CD14-positive monocyte (primary cell): ENCODE data around the gene GOLGA5. TPM values are rescaled to one million over a fixed set of nuclear protein-coding genes. Genes with fewer than 3 reads are reported as not detected.

Experiments
- DNase-seq, 3 donors: peaks; one replicate each; pipeline ENCODE4 v3.0.0-alpha.2; 2011 to 2022
- H2AFZ ChIP-seq: 2 replicates; pipeline ENCODE4 v1.6.0; 2012; ENCODE audit warnings: mild to moderate bottlenecking, low read depth, low read length, inconsistent platforms; ENCODE audit not compliant: insufficient read depth, poor library complexity, severe bottlenecking
- H3K27ac ChIP-seq, 2 donors: 1 replicate in 1 of 2; 2 replicates in 1 of 2; pipeline ENCODE4 v1.5.1; 2012 to 2013; ENCODE audit warnings: low read length in 2 of 2, control low read depth in 1 of 2, inconsistent platforms in 1 of 2, low read depth in 1 of 2, mild to moderate bottlenecking in 1 of 2
- H3K27me3 ChIP-seq, 2 donors: one replicate each; pipeline versions ENCODE4 v1.6.0 to v1.6.1; 2011 to 2013; ENCODE audit warnings: low read length in 2 of 2; ENCODE audit not compliant: control insufficient read depth in 2 of 2, insufficient read depth in 2 of 2
- H3K36me3 ChIP-seq, 2 donors: replicated peaks in 1 of 2; 1 replicate in 1 of 2; 2 replicates in 1 of 2; pipeline versions ENCODE4 v1.5.1 to v1.6.1; 2012 to 2013; ENCODE audit warnings: low read length in 2 of 2, control low read depth in 1 of 2, inconsistent platforms in 1 of 2, mild to moderate bottlenecking in 1 of 2; ENCODE audit not compliant: insufficient read depth in 2 of 2, control insufficient read depth in 1 of 2
- H3K4me1 ChIP-seq, 2 donors: 1 replicate in 1 of 2; 2 replicates in 1 of 2; pipeline versions ENCODE4 v1.5.1 to v1.6.1; 2012 to 2013; ENCODE audit warnings: low read length in 2 of 2, control low read depth in 1 of 2, inconsistent platforms in 1 of 2, mild to moderate bottlenecking in 1 of 2, moderate library complexity in 1 of 2; ENCODE audit not compliant: insufficient read depth in 2 of 2, control insufficient read depth in 1 of 2
- H3K4me2 ChIP-seq: replicated peaks from 2 replicates; pipeline ENCODE3; 2012; ENCODE audit warnings: low read length, moderate library complexity, mild to moderate bottlenecking; ENCODE audit not compliant: poor library complexity, severe bottlenecking; ENCODE audit errors: extremely low read depth
- H3K4me3 ChIP-seq, 3 experiments: fragments of 200-600 bp in 1 of 3; sonication (generic) in 1 of 3; replicated peaks in 1 of 3; 1 replicate in 2 of 3; 2 replicates in 1 of 3; pipeline ENCODE4 v1.5.1; 2011 to 2013; ENCODE audit warnings: low read length in 3 of 3, mild to moderate bottlenecking in 3 of 3, control low read depth in 2 of 3, low read depth in 2 of 3, inconsistent platforms in 1 of 3, moderate library complexity in 1 of 3
- H3K79me2 ChIP-seq: 2 replicates; pipeline ENCODE4 v1.6.0; 2012; ENCODE audit warnings: mild to moderate bottlenecking, control low read depth, inconsistent platforms, low read length, moderate library complexity; ENCODE audit not compliant: insufficient read depth
- H3K9ac ChIP-seq: 2 replicates; pipeline ENCODE4 v1.6.0; 2017; ENCODE audit warnings: low read length, mild to moderate bottlenecking; ENCODE audit not compliant: insufficient read depth, poor library complexity, severe bottlenecking
- H3K9me3 ChIP-seq, 2 donors: replicated peaks in 1 of 2; 1 replicate in 1 of 2; 2 replicates in 1 of 2; pipeline versions ENCODE4 v1.5.1 to v1.6.1; 2012 to 2013; ENCODE audit warnings: low read length in 2 of 2, control low read depth in 1 of 2; ENCODE audit not compliant: control insufficient read depth in 1 of 2, insufficient read depth in 1 of 2
- H4K20me1 ChIP-seq: 2 replicates; pipeline ENCODE4 v1.6.0; 2012; ENCODE audit warnings: mild to moderate bottlenecking, low read length, control low read depth, moderate library complexity; ENCODE audit not compliant: insufficient read depth
- H3K27ac Mint-ChIP-seq, 7 donors: one replicate each; pipeline ENCODE4 v1.8.0; 2020; ENCODE audit warnings: mild to moderate bottlenecking in 7 of 7, mixed read lengths in 7 of 7, moderate library complexity in 6 of 7, inconsistent platforms in 2 of 7
- H3K27me3 Mint-ChIP-seq, 3 donors: one replicate each; pipeline ENCODE4 v1.8.0; 2021 to 2022; ENCODE audit warnings: low read depth in 3 of 3, mild to moderate bottlenecking in 3 of 3, mixed read lengths in 3 of 3, moderate library complexity in 3 of 3, inconsistent platforms in 1 of 3
- H3K36me3 Mint-ChIP-seq, 2 donors: one replicate each; pipeline ENCODE4 v1.8.0; 2020; ENCODE audit warnings: mixed read lengths in 2 of 2, inconsistent platforms in 1 of 2, mild to moderate bottlenecking in 1 of 2
- H3K4me1 Mint-ChIP-seq: one replicate; pipeline ENCODE4 v1.8.0; 2020; ENCODE audit warnings: mild to moderate bottlenecking, mixed read lengths
- H3K4me3 Mint-ChIP-seq, 2 donors: one replicate each; pipeline ENCODE4 v1.8.0; 2020; ENCODE audit warnings: mild to moderate bottlenecking in 2 of 2, mixed read lengths in 2 of 2, moderate library complexity in 1 of 2
- H3K9me3 Mint-ChIP-seq, 7 donors: one replicate each; pipeline ENCODE4 v1.8.0; 2020 to 2022; ENCODE audit warnings: mixed read lengths in 7 of 7, mild to moderate bottlenecking in 6 of 7, moderate library complexity in 6 of 7, inconsistent platforms in 2 of 7
- WGBS: methylation state at CpG from one replicate; pipeline ENCODE4 v1.1.5; 2013; ENCODE audit warnings: missing lambda C conversion rate; ENCODE audit not compliant: insufficient coverage; 5-methylcytosine and 5-hydroxymethylcytosine counted together
- intact Hi-C, 2 donors: fragments of 100-400 bp; cut with micrococcal nuclease; formaldehyde crosslinking; loops; one replicate each; pipeline versions ENCODE4 v1.15.0 to v1.15.1; 2023
- polyA plus RNA-seq, 3 donors: library from polyadenylated mRNA; depleted of rRNA in 1 of 3; unstranded in 2 of 3; stranded (reverse) in 1 of 3; fragments of 300-500 nt in 2 of 3; fragments of >200 nt in 1 of 3; fragmentation: Illumina TruSeq in 2 of 3; gene quantifications; 1 replicate in 2 of 3; 2 replicates in 1 of 3; pipeline ENCODE4 v1.2.3, GENCODE V29; 2012 to 2021
- TF ChIP-seq, protein P1 (sequence below): fragments of 200-600 bp; IDR thresholded peaks from one replicate; pipeline ENCODE4 v1.8.0; 2022; ENCODE audit warnings: antibody characterized with exemption, mild to moderate bottlenecking

GOLGA5 gene
- polyA plus RNA-seq, 3 donors = 12.4 to 19.0 (median 16.3) TPM

DNA sequence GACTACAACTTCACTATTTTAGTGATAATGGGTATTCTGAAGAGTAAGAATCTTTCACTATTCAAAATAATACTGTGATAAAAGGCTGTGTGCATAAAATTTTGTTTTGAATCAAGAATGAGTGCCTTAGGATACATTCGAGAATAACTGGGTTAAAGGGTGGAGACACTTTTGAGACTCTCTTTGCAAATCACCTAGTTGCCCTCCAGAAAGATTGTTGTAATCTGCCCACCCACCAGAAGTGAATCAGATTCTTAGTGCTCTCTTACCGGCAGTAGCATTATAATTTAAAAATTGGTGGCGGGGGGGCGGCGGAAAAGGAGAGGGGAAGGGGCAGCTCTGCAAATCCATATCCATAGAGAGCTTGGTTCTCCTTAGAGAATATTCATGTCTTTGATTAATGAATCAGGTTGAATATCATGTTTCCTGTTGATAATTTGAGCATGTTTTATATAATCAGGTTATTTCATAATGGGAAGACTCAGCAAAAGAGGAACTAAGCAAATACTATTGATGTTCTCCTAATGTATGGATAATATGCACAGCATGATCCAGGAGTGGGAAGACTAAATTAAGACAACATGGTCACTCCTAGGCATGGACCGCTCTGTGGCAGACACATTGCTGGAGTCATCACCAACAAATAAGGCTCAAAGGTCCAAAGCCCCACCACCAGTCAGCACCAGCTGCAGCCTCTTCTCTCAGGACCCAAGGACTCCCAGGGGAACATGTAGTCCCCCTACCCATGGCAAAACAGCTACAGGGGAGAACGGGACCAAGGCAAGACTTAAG lies 66.1 kb downstream of the GOLGA5 start:
- H3K27ac Mint-ChIP-seq = no peak overlapping the region

DNA sequence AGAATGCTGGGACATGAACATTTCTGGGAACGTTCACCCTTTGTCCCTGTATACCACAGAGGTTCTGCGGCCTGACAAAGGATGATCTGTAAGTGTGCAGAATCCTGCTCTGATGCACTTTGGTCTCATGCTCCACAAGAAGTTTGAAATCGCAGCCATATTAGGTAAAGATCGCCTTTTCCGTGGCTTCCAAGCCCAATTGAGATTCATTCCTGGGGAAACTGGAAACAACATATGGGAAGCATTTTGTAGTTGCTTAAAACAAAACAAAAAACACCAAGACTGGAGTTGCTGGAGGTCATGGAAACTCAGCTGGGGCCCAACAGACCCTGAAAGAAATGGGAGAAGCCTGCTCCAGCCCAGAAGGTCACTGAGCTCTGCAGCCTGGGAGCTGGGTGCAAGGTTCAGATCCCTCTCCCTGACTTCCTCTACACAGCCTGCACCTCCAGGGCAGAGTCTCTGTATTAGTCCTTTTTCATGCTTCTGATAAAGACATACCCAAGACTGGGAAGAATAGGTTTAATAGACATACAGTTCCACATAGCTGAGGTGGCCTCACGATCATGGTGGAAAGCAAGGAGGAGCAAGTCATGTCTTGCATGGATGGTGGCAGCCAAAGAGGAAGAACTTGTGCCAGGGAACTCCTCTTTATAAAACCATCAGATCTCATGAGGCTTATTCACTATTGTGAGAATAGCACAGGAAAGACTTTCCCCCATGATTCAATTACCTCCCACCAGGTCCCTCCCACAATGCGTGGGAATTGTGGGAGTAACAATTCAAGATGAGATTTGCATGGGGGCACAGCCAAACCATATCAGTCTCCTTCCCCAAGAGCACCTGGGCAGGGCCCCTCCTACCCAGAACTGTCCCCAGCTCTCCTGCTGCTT lies 68.0 kb downstream of the GOLGA5 start:
- Histone ChIP-seq H2AFZ (no peak overlapping the region), H3K27ac (no peak overlapping the region), H3K9me3 (peaks cover 0 to 4% of the 10 kb centered on the region in 2 donors), H3K36me3 (no peaks in the 10 kb centered on the region), H3K9ac (no peak overlapping the region), H3K4me3 (no peak overlapping the region), H3K4me1 (no peaks in the 10 kb centered on the region), H3K79me2 (no peaks in the 10 kb centered on the region), H3K4me2 (no peak overlapping the region), H3K27me3 (no peaks in the 10 kb centered on the region), H4K20me1 (no peaks in the 10 kb centered on the region)
- Mint-ChIP-seq H3K4me1 (no peaks in the 10 kb centered on the region), H3K27ac (no peak overlapping the region), H3K4me3 (no peak overlapping the region), H3K36me3 (no peaks in the 10 kb centered on the region), H3K9me3 (peaks cover 0 to 10% (median 4%) of the 10 kb centered on the region in 7 donors), H3K27me3 (peaks cover 1 to 6% (median 4%) of the 10 kb centered on the region in 3 donors)
- no peak for DNase-seq
- no CpG with 5 or more reads among the region's 7 CpGs for WGBS
- intact Hi-C loops = no loop called here
- TF ChIP-seq, protein P1, sequence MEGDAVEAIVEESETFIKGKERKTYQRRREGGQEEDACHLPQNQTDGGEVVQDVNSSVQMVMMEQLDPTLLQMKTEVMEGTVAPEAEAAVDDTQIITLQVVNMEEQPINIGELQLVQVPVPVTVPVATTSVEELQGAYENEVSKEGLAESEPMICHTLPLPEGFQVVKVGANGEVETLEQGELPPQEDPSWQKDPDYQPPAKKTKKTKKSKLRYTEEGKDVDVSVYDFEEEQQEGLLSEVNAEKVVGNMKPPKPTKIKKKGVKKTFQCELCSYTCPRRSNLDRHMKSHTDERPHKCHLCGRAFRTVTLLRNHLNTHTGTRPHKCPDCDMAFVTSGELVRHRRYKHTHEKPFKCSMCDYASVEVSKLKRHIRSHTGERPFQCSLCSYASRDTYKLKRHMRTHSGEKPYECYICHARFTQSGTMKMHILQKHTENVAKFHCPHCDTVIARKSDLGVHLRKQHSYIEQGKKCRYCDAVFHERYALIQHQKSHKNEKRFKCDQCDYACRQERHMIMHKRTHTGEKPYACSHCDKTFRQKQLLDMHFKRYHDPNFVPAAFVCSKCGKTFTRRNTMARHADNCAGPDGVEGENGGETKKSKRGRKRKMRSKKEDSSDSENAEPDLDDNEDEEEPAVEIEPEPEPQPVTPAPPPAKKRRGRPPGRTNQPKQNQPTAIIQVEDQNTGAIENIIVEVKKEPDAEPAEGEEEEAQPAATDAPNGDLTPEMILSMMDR = no peak

More for the DNA sequence above, 66.1 kb downstream of the GOLGA5 start:
- Histone ChIP-seq H3K36me3 (no peaks in the 10 kb centered on the region), H3K9me3 (no peaks in the 10 kb centered on the region), H2AFZ (no peak overlapping the region), H3K27me3 (no peaks in the 10 kb centered on the region), H3K4me3 (no peak overlapping the region), H3K4me1 (no peaks in the 10 kb centered on the region), H3K79me2 (no peaks in the 10 kb centered on the region), H3K27ac (no peak overlapping the region), H4K20me1 (no peaks in the 10 kb centered on the region), H3K4me2 (no peak overlapping the region), H3K9ac (no peak overlapping the region)
- H3K4me1 Mint-ChIP-seq = no peaks in the 10 kb centered on the region
- WGBS = 83% methylated on average over 2 of the region's 7 CpGs
- no peak overlapping the region for H3K4me3 Mint-ChIP-seq
- TF ChIP-seq, protein P1 = no peak
- intact Hi-C loops = no loop called here
- peaks cover 0 to 1% (median 0%) of the 10 kb centered on the region in 7 donors for H3K9me3 Mint-ChIP-seq
- peaks cover 1 to 6% (median 6%) of the 10 kb centered on the region in 3 donors for H3K27me3 Mint-ChIP-seq
- DNase-seq = no peak
- H3K36me3 Mint-ChIP-seq = no peaks in the 10 kb centered on the region
